Keratinocyte (primary cell): ENCODE measurements around the gene PCCA.

Experiments
- EZH2 ChIP-seq: IDR thresholded peaks from one replicate; pipeline ENCODE4 v1.6.1; 2012; ENCODE audit warnings: inconsistent platforms, mild to moderate bottlenecking, low read length, moderate library complexity
- TF ChIP-seq, protein P1 (sequence below), 3 experiments: IDR thresholded peaks in 1 of 3; conservative IDR thresholded peaks in 1 of 3; optimal IDR thresholded peaks in 1 of 3; 2 replicates in 2 of 3; 3 replicates in 1 of 3; pipeline versions ENCODE3 to v1.5.1; 2011; ENCODE audit warnings: low read length in 3 of 3, mild to moderate bottlenecking in 3 of 3, moderate library complexity in 2 of 3, control low read depth in 1 of 3, inconsistent platforms in 1 of 3; ENCODE audit not compliant: insufficient read depth in 2 of 3; ENCODE audit errors: extremely low read depth in 1 of 3

GRCh38 chr13:100148422-100148821 is 59.5 kb downstream of the PCCA start:
- TF ChIP-seq EZH2 = no peak
- TF ChIP-seq, protein P1, sequence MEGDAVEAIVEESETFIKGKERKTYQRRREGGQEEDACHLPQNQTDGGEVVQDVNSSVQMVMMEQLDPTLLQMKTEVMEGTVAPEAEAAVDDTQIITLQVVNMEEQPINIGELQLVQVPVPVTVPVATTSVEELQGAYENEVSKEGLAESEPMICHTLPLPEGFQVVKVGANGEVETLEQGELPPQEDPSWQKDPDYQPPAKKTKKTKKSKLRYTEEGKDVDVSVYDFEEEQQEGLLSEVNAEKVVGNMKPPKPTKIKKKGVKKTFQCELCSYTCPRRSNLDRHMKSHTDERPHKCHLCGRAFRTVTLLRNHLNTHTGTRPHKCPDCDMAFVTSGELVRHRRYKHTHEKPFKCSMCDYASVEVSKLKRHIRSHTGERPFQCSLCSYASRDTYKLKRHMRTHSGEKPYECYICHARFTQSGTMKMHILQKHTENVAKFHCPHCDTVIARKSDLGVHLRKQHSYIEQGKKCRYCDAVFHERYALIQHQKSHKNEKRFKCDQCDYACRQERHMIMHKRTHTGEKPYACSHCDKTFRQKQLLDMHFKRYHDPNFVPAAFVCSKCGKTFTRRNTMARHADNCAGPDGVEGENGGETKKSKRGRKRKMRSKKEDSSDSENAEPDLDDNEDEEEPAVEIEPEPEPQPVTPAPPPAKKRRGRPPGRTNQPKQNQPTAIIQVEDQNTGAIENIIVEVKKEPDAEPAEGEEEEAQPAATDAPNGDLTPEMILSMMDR (optimal IDR thresholded peaks at IDR 0.05 in 1 of 3, IDR thresholded peaks at IDR 0.05 in 1 of 3, conservative IDR thresholded peaks at IDR 0.05 in 1 of 3; ENCODE audit: extremely low read depth in 1 of 3, insufficient read depth in 2 of 3, low read length in 3 of 3) = no peak
